K562 (cell line): ENCODE measurements around the gene TBCC. TPM values are rescaled to one million over a fixed set of nuclear protein-coding genes. Genes with fewer than 3 reads are reported as not detected.

Source experiments
- ATAC-seq: fragments of 200-7000 bp; cut with Tn5 transposase; 3 replicates; pipeline ENCODE4 v1.9.1; 2020; ENCODE audit warnings: moderate library complexity
- BruUV-seq: library from RNA; stranded (reverse); fragments of 400-500 nt; replicated peaks from 2 replicates; lab custom pipeline; 2021; lab: Mats Ljungman, UMichigan
- CTCF ChIA-PET: fragments of 300-600 bp; formaldehyde crosslinking; extraction: SDS; loops from one replicate; lab custom pipeline; 2021; ENCODE audit warnings: low intra/inter-chr PET ratio; lab: Yijun Ruan, JAX
- POLR2A ChIA-PET: fragments of 300-600, 350-650 bp; sonication (Branson Sonifier 250); formaldehyde crosslinking; extraction: SDS; loops from one replicate; lab custom pipeline; 2021; ENCODE audit warnings: antibody characterized with exemption, inconsistent platforms; lab: Yijun Ruan, JAX
- DNase-seq, 4 experiments: peaks; one replicate each; pipeline versions ENCODE4 v3.0.0 to v3.0.0-alpha.2; 2011 to 2018; ENCODE audit warnings: low spot score in 3 of 4, mixed read lengths in 3 of 4; ENCODE audit errors: extremely low read depth in 1 of 4
- FAIRE-seq: peaks from 2 replicates; lab custom pipeline; 2011; peaks lifted over from hg19 to GRCh38; lab: Jason Lieb, UNC
- H2AFZ ChIP-seq: 2 replicates; pipeline ENCODE4 v1.6.0; 2011; ENCODE audit warnings: low read depth, low read length, control low read depth, inconsistent platforms
- H3K27ac ChIP-seq: fragments of 200-600 bp; 3 replicates; pipeline ENCODE4 v1.8.0; 2011; ENCODE audit warnings: low read depth, mild to moderate bottlenecking, control low read depth, inconsistent platforms, low read length, moderate library complexity, mixed read lengths; ENCODE audit errors: extremely low read depth
- H3K27me3 ChIP-seq, 2 experiments: fragments of 300-600 bp in 1 of 2; 2 replicates in 1 of 2; 3 replicates in 1 of 2; pipeline versions ENCODE4 v1.6.0 to v1.8.0; 2011; ENCODE audit warnings: inconsistent platforms in 2 of 2, low read length in 2 of 2, mild to moderate bottlenecking in 1 of 2, mixed read lengths in 1 of 2, moderate library complexity in 1 of 2; ENCODE audit not compliant: control insufficient read depth in 2 of 2, insufficient read depth in 2 of 2
- H3K36me3 ChIP-seq: fragments of 300-600 bp; 3 replicates; pipeline ENCODE4 v1.8.0; 2011; ENCODE audit warnings: mild to moderate bottlenecking, low read length, inconsistent platforms; ENCODE audit not compliant: control insufficient read depth, insufficient read depth
- H3K4me1 ChIP-seq, 2 experiments: fragments of 200-600 bp in 1 of 2; replicated peaks in 1 of 2; 2 replicates in 1 of 2; 3 replicates in 1 of 2; pipeline versions ENCODE4 v1.5.1 to v1.8.0; 2011; ENCODE audit warnings: inconsistent platforms in 2 of 2, low read length in 2 of 2, mild to moderate bottlenecking in 1 of 2, mixed read lengths in 1 of 2, moderate library complexity in 1 of 2; ENCODE audit not compliant: control insufficient read depth in 2 of 2, insufficient read depth in 2 of 2
- H3K4me2 ChIP-seq: 2 replicates; pipeline ENCODE4 v1.6.1; 2011; ENCODE audit warnings: low read length, control low read depth, inconsistent platforms, mixed read lengths; ENCODE audit not compliant: insufficient read depth
- H3K4me3 ChIP-seq: fragments of 200-600 bp; sonication (generic), shearing (Covaris generic); 2 replicates; pipeline ENCODE4 v1.5.1; 2016; ENCODE audit warnings: control low read depth, inconsistent platforms
- H3K79me2 ChIP-seq: fragments of 200-600 bp; 3 replicates; pipeline ENCODE4 v1.8.0; 2011; ENCODE audit warnings: low read length, inconsistent platforms; ENCODE audit not compliant: control insufficient read depth, insufficient read depth
- H3K9ac ChIP-seq, 2 experiments: 2 replicates each; pipeline versions ENCODE4 v1.6.0 to v1.6.1; 2011; ENCODE audit warnings: low read depth in 2 of 2, low read length in 2 of 2, control low read depth in 1 of 2, inconsistent platforms in 1 of 2, mild to moderate bottlenecking in 1 of 2, mixed read lengths in 1 of 2; ENCODE audit not compliant: insufficient read depth in 1 of 2
- H3K9me1 ChIP-seq: one replicate; pipeline ENCODE4 v1.6.0; 2011; ENCODE audit warnings: inconsistent platforms, mild to moderate bottlenecking, low read length, moderate library complexity; ENCODE audit not compliant: control insufficient read depth, insufficient read depth
- H3K9me3 ChIP-seq: replicated peaks from 2 replicates; pipeline ENCODE4 v1.5.1; 2011; ENCODE audit warnings: low read depth, low read length, inconsistent platforms; ENCODE audit not compliant: control insufficient read depth, insufficient read depth
- H4K20me1 ChIP-seq: replicated peaks from 2 replicates; pipeline ENCODE4 v1.6.1; 2011; ENCODE audit warnings: low read length, inconsistent platforms, mixed read lengths; ENCODE audit not compliant: control insufficient read depth, insufficient read depth
- CREBBP ChIP-seq: IDR thresholded peaks from one replicate; pipeline ENCODE4 v1.6.1; 2012; ENCODE audit warnings: low read depth, mild to moderate bottlenecking, control low read depth, inconsistent platforms, low read length
- HDAC6 ChIP-seq: IDR thresholded peaks from 2 replicates; pipeline ENCODE4 v1.6.1; 2012; ENCODE audit warnings: low read depth, mild to moderate bottlenecking, control low read depth, inconsistent platforms, low read length, moderate library complexity
- KHSRP ChIP-seq: fragments of 450-650 bp; IDR thresholded peaks from 2 replicates; pipeline ENCODE4 v1.6.1; 2017
- KLF10 ChIP-seq: fragments of 250-450 bp; sonication (Bioruptor Pico); IDR thresholded peaks from 2 replicates; pipeline ENCODE4 v1.6.1; 2021; ENCODE audit warnings: matching md5 sums
- SMARCA5 ChIP-seq: fragments of 450-650 bp; IDR thresholded peaks from 2 replicates; pipeline ENCODE4 v1.6.1; 2016
- SRSF9 ChIP-seq: fragments of 200-400 bp; formaldehyde crosslinking; IDR thresholded peaks from 2 replicates; pipeline ENCODE4 v1.6.1; 2017; ENCODE audit warnings: low read depth, low read length, borderline replicate concordance
- ZNF551 ChIP-seq: fragments of 250-450 bp; sonication (Bioruptor Pico); IDR thresholded peaks from 2 replicates; pipeline ENCODE4 v1.5.0; 2021; ENCODE audit warnings: mild to moderate bottlenecking, moderate library complexity
- ZNF77 ChIP-seq: fragments of 250-450 bp; sonication (Bioruptor Pico); IDR thresholded peaks from 2 replicates; pipeline ENCODE4 v1.5.0; 2020
- WGBS: fragments of 100-300 bp; shearing (Covaris generic); methylation state at CpG from one replicate; pipeline ENCODE4 v1.1.6; 2016; ENCODE audit warnings: low coverage, mixed read lengths; ENCODE audit not compliant: insufficient coverage; ENCODE audit errors: missing lambda C conversion rate; 5-methylcytosine and 5-hydroxymethylcytosine counted together
- in situ Hi-C: fragments of 300-500 bp; cut with MboI; formaldehyde crosslinking; loops from 4 replicates; pipeline ENCODE4 v1.15.0; 2018; ENCODE audit warnings: inconsistent platforms, mixed read lengths
- intact Hi-C: fragments of 100-400 bp; cut with micrococcal nuclease; formaldehyde crosslinking; loops from 2 replicates; pipeline ENCODE4 v1.14.2; 2022
- polyA plus RNA-seq, 8 experiments: library from polyadenylated mRNA; depleted of rRNA in 4 of 8; stranded (reverse) in 5 of 8; unstranded in 3 of 8; fragments of >200 nt; fragmentation: Nextera tagmentation in 2 of 8; fragmentation: Illumina TruSeq in 1 of 8; extraction: Ambion mirVana in 2 of 8; extraction: Trizol in 1 of 8; gene quantifications; 2 replicates each; pipeline versions ENCODE4 v1.2.1 to v1.2.3, GENCODE V29; 2011 to 2014; ENCODE audit warnings: inconsistent platforms in 1 of 8, missing spikeins in 1 of 8
- total RNA-seq, 7 experiments: library from RNA; depleted of rRNA in 6 of 7; stranded (reverse); fragments of >200 nt in 6 of 7; fragmentation: Illumina TruSeq in 2 of 7; extraction: Trizol in 2 of 7; gene quantifications; 2 replicates each; pipeline versions ENCODE4 v1.2.1 to v1.2.3, GENCODE V29; 2011 to 2021; ENCODE audit warnings: low replicate concordance in 1 of 7
- TF ChIP-seq, protein P1 (sequence below): sonication (generic); formaldehyde crosslinking; IDR thresholded peaks from 2 replicates; pipeline ENCODE4 v1.8.0; 2023; ENCODE audit warnings: mild to moderate bottlenecking, missing genetic modification reagents

The TBCC gene
- total and polyA plus RNA-seq, 9 of the 15 experiments (the other 6 are each of a cell fraction or from before 2014, with no cell fraction given) = 2.8 to 34.1 (median 23.3) TPM

DNA sequence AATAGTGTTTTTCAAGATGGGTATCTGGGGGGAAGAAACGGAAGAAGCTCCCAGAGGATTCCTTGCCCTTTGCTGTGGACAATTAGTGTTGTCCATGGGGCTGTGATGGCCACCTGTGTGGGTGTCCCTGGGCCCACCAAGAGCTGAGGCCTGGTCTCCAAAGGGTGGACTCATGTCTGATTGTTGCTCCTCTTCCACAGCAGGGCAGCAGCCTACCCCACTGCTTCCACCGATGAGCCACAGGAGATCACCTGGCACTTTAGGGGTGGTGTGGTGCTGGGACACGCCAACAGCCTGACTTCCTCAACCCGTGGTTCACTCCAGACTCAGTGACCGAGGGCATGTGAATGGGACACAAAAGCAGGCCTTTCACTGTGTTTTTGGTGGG lies 48.6 kb downstream of the TBCC start:
- peaks cover 4 to 6% of the 10 kb centered on the region in 2 experiments; a peak in 4 of 5 replicates for H3K4me1 ChIP-seq
- in situ Hi-C loops (no loop called here), intact Hi-C loops (no loop called here)
- FAIRE-seq (no peak), ATAC-seq (no peak; the same call in 2 of the 3 replicates), DNase-seq (no peak)
- H3K9me1 ChIP-seq = no peaks in the 10 kb centered on the region
- H3K9me3 ChIP-seq = no peaks in the 10 kb centered on the region
- ChIA-PET CTCF (interaction anchor here (0.6 kb wide), 1 partner anchor 39 kb away, joined by 4 read pairs; no protein-coding TSS in a partner anchor), POLR2A (interaction anchor here (0.6 to 1.2 kb wide), 9 partner anchors 9 to 93 kb away, joined by 3 to 5 read pairs (median 3); no protein-coding TSS in a partner anchor)
- no peak overlapping the region for H2AFZ ChIP-seq
- H3K4me3 ChIP-seq = no peak overlapping the region
- H3K36me3 ChIP-seq = peaks cover 18% of the 10 kb centered on the region; the same call in 1 of the 3 replicates
- no peak overlapping the region for H3K4me2 ChIP-seq
- 54% methylated on average over 5 of the region's 5 CpGs for WGBS
- no TSS peak for BruUV-seq
- H4K20me1 ChIP-seq = 0 out of 2 replicates have a peak, but pooled peaks cover 4% of the 10 kb centered on the region
- H3K27ac ChIP-seq = no peak overlapping the region
- H3K9ac ChIP-seq = no peak overlapping the region
- H3K79me2 ChIP-seq = no peaks in the 10 kb centered on the region
- H3K27me3 ChIP-seq = no peaks in the 10 kb centered on the region
- TF ChIP-seq SRSF9 (no peak), ZNF77 (CRISPR knock-in tag) (no peak), CREBBP (no peak), SMARCA5 (no peak), HDAC6 (no peak), ZNF551 (no peak), KHSRP (no peak), KLF10 (CRISPR knock-in tag) (no peak)
- TF ChIP-seq, protein P1, sequence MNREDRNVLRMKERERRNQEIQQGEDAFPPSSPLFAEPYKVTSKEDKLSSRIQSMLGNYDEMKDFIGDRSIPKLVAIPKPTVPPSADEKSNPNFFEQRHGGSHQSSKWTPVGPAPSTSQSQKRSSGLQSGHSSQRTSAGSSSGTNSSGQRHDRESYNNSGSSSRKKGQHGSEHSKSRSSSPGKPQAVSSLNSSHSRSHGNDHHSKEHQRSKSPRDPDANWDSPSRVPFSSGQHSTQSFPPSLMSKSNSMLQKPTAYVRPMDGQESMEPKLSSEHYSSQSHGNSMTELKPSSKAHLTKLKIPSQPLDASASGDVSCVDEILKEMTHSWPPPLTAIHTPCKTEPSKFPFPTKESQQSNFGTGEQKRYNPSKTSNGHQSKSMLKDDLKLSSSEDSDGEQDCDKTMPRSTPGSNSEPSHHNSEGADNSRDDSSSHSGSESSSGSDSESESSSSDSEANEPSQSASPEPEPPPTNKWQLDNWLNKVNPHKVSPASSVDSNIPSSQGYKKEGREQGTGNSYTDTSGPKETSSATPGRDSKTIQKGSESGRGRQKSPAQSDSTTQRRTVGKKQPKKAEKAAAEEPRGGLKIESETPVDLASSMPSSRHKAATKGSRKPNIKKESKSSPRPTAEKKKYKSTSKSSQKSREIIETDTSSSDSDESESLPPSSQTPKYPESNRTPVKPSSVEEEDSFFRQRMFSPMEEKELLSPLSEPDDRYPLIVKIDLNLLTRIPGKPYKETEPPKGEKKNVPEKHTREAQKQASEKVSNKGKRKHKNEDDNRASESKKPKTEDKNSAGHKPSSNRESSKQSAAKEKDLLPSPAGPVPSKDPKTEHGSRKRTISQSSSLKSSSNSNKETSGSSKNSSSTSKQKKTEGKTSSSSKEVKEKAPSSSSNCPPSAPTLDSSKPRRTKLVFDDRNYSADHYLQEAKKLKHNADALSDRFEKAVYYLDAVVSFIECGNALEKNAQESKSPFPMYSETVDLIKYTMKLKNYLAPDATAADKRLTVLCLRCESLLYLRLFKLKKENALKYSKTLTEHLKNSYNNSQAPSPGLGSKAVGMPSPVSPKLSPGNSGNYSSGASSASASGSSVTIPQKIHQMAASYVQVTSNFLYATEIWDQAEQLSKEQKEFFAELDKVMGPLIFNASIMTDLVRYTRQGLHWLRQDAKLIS = no peak
